ENCODE measurements around the gene GPX3. TPM values are rescaled to one million over a fixed set of nuclear protein-coding genes. Genes with fewer than 3 reads are reported as not detected.

Gene GPX3
- total RNA-seq, 1 donor from 2014 or later, result 3,069 TPM

- peak overlapping the region; percentile 41 for H3K27ac ChIP-seq
- H3K27me3 ChIP-seq, result no peaks in the 10 kb centered on the region
- DNase-seq (ENCODE audit: extremely low spot score in 2 of 2), result no peak
- no peak overlapping the region for H3K4me3 ChIP-seq
- H3K9me3 ChIP-seq, result no peaks in the 10 kb centered on the region
- H3K4me1 ChIP-seq, result peaks cover 13% of the 10 kb centered on the region
- H3K36me3 ChIP-seq, result peaks cover 0 to 69% of the 10 kb centered on the region in 2 donors
- intact Hi-C loops (cut with DNase I), result loop anchor here (5.0 kb wide), 1 partner anchor 66 kb away; no protein-coding TSS in a partner anchor
- TF ChIP-seq POLR2AphosphoS5 (IDR thresholded peaks at IDR 0.05; ENCODE audit: insufficient read depth in 1 of 2, low read depth in 1 of 2), result no peak
- TF ChIP-seq, protein P1, sequence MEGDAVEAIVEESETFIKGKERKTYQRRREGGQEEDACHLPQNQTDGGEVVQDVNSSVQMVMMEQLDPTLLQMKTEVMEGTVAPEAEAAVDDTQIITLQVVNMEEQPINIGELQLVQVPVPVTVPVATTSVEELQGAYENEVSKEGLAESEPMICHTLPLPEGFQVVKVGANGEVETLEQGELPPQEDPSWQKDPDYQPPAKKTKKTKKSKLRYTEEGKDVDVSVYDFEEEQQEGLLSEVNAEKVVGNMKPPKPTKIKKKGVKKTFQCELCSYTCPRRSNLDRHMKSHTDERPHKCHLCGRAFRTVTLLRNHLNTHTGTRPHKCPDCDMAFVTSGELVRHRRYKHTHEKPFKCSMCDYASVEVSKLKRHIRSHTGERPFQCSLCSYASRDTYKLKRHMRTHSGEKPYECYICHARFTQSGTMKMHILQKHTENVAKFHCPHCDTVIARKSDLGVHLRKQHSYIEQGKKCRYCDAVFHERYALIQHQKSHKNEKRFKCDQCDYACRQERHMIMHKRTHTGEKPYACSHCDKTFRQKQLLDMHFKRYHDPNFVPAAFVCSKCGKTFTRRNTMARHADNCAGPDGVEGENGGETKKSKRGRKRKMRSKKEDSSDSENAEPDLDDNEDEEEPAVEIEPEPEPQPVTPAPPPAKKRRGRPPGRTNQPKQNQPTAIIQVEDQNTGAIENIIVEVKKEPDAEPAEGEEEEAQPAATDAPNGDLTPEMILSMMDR (IDR thresholded peaks at IDR 0.05), result peak; percentile 75 to 93 (median 79)
- TF ChIP-seq POLR2A (IDR thresholded peaks at IDR 0.05), result no peak
These were observed 30.9 kb downstream of the GPX3 start for GRCh38 chr5:151051066-151051930.

GRCh38 chr5:151051931-151052608 lies 31.7 kb downstream of the GPX3 start:
- no peak for DNase-seq (ENCODE audit: extremely low spot score in 2 of 2)
- H3K9me3 ChIP-seq, result no peaks in the 10 kb centered on the region
- TF ChIP-seq POLR2A (IDR thresholded peaks at IDR 0.05), result no peak
- TF ChIP-seq, protein P1 (IDR thresholded peaks at IDR 0.05), result no peak
- no peak for TF ChIP-seq POLR2AphosphoS5 (IDR thresholded peaks at IDR 0.05; ENCODE audit: insufficient read depth in 1 of 2, low read depth in 1 of 2)
- peak overlapping the region; percentile 41 for H3K27ac ChIP-seq
- H3K4me3 ChIP-seq, result no peak overlapping the region
- H3K27me3 ChIP-seq, result no peaks in the 10 kb centered on the region
- H3K4me1 ChIP-seq, result peaks cover 13% of the 10 kb centered on the region
- intact Hi-C loops (cut with DNase I), result loop anchor here (5.0 kb wide), 1 partner anchor 65 kb away; no protein-coding TSS in a partner anchor
- H3K36me3 ChIP-seq, result peaks cover 0 to 74% of the 10 kb centered on the region in 2 donors

GRCh38 chr5:151052836-151053235 lies 32.4 kb downstream of the GPX3 start:
- H3K4me3 ChIP-seq, result no peak overlapping the region
- intact Hi-C loops (cut with DNase I), result loop anchor here (5.0 kb wide), 1 partner anchor 64 kb away; no protein-coding TSS in a partner anchor
- no peak for TF ChIP-seq POLR2A (IDR thresholded peaks at IDR 0.05)
- TF ChIP-seq POLR2AphosphoS5 (IDR thresholded peaks at IDR 0.05; ENCODE audit: insufficient read depth in 1 of 2, low read depth in 1 of 2), result no peak
- TF ChIP-seq, protein P1 (IDR thresholded peaks at IDR 0.05), result no peak
- peaks cover 13% of the 10 kb centered on the region for H3K4me1 ChIP-seq
- H3K27ac ChIP-seq, result peak overlapping the region; percentile 41
- no peak for DNase-seq (ENCODE audit: extremely low spot score in 2 of 2)
- no peaks in the 10 kb centered on the region for H3K9me3 ChIP-seq
- H3K36me3 ChIP-seq, result peaks cover 0 to 71% of the 10 kb centered on the region in 2 donors
- H3K27me3 ChIP-seq, result no peaks in the 10 kb centered on the region

DNA sequence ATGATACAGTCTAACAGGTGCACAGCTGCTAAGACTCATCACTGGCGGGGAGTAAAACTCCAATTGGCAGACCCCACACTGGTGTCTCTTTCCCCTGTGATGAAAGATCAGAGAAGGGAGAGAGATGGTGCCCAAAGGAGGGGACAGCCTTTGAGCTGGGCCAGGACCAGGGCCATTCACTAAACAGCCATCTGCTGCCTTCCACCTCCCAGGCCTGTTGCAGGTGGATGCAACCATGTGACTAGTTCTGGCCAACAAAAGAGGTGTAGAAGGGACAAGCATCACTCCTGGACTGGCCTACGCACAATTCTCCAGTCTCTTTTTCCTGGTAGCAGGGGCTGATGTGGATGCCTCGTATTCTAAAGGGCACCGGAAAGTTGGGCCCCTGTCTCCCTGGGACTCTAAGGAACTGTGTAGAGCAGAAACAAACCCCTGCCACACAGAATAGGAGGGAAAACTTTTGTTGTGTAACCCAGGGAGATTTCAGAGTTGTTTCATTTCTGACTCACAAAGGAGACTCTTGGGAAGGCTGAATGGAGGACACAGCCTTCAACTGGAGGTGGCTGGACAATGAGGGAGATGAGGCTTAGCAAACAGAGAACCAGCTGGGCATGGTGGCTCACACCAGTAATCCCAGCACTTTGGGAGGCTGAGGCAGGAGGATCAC lies 33.5 kb downstream of the GPX3 start:
- Histone ChIP-seq H3K27ac (no peak overlapping the region), H3K9me3 (no peaks in the 10 kb centered on the region), H3K27me3 (no peaks in the 10 kb centered on the region), H3K4me3 (no peak overlapping the region), H3K4me1 (peaks cover 9% of the 10 kb centered on the region), H3K36me3 (peaks cover 0 to 71% of the 10 kb centered on the region in 2 donors)
- intact Hi-C loops (cut with DNase I), result loop anchor here (5.0 kb wide), 1 partner anchor 63 kb away; no protein-coding TSS in a partner anchor
- TF ChIP-seq POLR2A (IDR thresholded peaks at IDR 0.05) (no peak), POLR2AphosphoS5 (IDR thresholded peaks at IDR 0.05; ENCODE audit: insufficient read depth in 1 of 2, low read depth in 1 of 2) (no peak)
- TF ChIP-seq, protein P1 (IDR thresholded peaks at IDR 0.05), result no peak
- no peak for DNase-seq (ENCODE audit: extremely low spot score in 2 of 2)
